Panc1 (cell line): ENCODE measurements around the gene CYP11A1. TPM values are rescaled to one million over a fixed set of nuclear protein-coding genes. Genes with fewer than 3 reads are reported as not detected.

Experiments used
- ATAC-seq: fragments of 200-7000 bp; cut with Tn5 transposase; 2 replicates; pipeline ENCODE4 v1.9.1; 2020; ENCODE audit warnings: mild to moderate bottlenecking, moderate library complexity
- BruUV-seq: library from RNA; stranded (reverse); fragments of 400-500 nt; replicated peaks from 2 replicates; lab custom pipeline; 2021; lab: Mats Ljungman, UMichigan
- CTCF ChIA-PET: fragments of 300-600 bp; sonication (Branson Sonifier 250); formaldehyde crosslinking; loops from one replicate; lab custom pipeline; 2022; ENCODE audit warnings: antibody characterized with exemption; lab: Charles Lee
- POLR2A ChIA-PET: fragments of 300-600 bp; sonication (Branson Sonifier 250); formaldehyde crosslinking; loops from one replicate; lab custom pipeline; 2022; ENCODE audit warnings: antibody characterized with exemption; lab: Charles Lee
- DNase-seq: peaks from one replicate; pipeline ENCODE4 v3.0.0-alpha.2; 2010; ENCODE audit warnings: low read depth, low spot score
- H3K27ac ChIP-seq: 2 replicates; pipeline ENCODE4 v1.5.1; 2011; ENCODE audit warnings: mild to moderate bottlenecking, low read length, inconsistent platforms
- H3K27me3 ChIP-seq: fragments of 200-500 bp; sonication (Bioruptor generic); 2 replicates; pipeline ENCODE4 v1.6.0; 2014; ENCODE audit warnings: low read length, inconsistent platforms; ENCODE audit not compliant: control insufficient read depth, insufficient read depth
- H3K36me3 ChIP-seq: fragments of 200-500 bp; sonication (Bioruptor generic); 2 replicates; pipeline ENCODE4 v1.5.1; 2014; ENCODE audit warnings: inconsistent platforms, mild to moderate bottlenecking, low read length, moderate library complexity; ENCODE audit not compliant: control insufficient read depth, insufficient read depth
- H3K4me1 ChIP-seq: 2 replicates; pipeline ENCODE4 v1.5.1; 2011; ENCODE audit warnings: inconsistent platforms, mild to moderate bottlenecking, low read length, moderate library complexity; ENCODE audit not compliant: control insufficient read depth, insufficient read depth
- H3K4me3 ChIP-seq, 2 experiments: 2 replicates each; pipeline ENCODE4 v1.5.1; 2011 to 2012; ENCODE audit warnings: low read depth in 2 of 2, low read length in 2 of 2, mild to moderate bottlenecking in 2 of 2, inconsistent platforms in 1 of 2, moderate library complexity in 1 of 2
- H3K9me3 ChIP-seq: fragments of 200-500 bp; sonication (Bioruptor generic); 2 replicates; pipeline ENCODE4 v1.5.1; 2014; ENCODE audit warnings: low read depth, mild to moderate bottlenecking, inconsistent platforms, low read length, moderate library complexity; ENCODE audit not compliant: control insufficient read depth, insufficient read depth
- POLR2AphosphoS5 ChIP-seq: IDR thresholded peaks from 2 replicates; pipeline ENCODE4 v1.6.1; 2012; ENCODE audit warnings: mild to moderate bottlenecking, low read depth, low read length, moderate library complexity
- SIN3A ChIP-seq: IDR thresholded peaks from 2 replicates; pipeline ENCODE4 v1.6.1; 2012; ENCODE audit warnings: low read depth, mild to moderate bottlenecking, low read length, moderate library complexity, borderline replicate concordance; ENCODE audit not compliant: insufficient read depth
- TCF7L2 ChIP-seq: IDR thresholded peaks from 2 replicates; pipeline ENCODE4 v1.6.1; 2011; ENCODE audit warnings: mild to moderate bottlenecking, low read depth, low read length, inconsistent platforms
- in situ Hi-C: cut with HindIII; loops from 2 replicates; pipeline ENCODE4 v1.10.0; 2016; ENCODE audit warnings: low sequenced_read_pairs, low pct_unique_long_range_greater_than_20kb
- intact Hi-C: fragments of 100-400 bp; cut with micrococcal nuclease; formaldehyde crosslinking; loops from one replicate; pipeline ENCODE4 v1.10.0; 2022; ENCODE audit not compliant: unreplicated experiment
- total RNA-seq: library from RNA; stranded (reverse); gene quantifications from one replicate; pipeline ENCODE4 v1.2.1, GENCODE V29; 2021; ENCODE audit not compliant: unreplicated experiment
- TF ChIP-seq, protein P1 (sequence below), 2 experiments: IDR thresholded peaks; 2 replicates each; pipeline ENCODE4 v1.6.1; 2011 to 2012; ENCODE audit warnings: low read depth in 2 of 2, control low read depth in 1 of 2, low read length in 1 of 2, mild to moderate bottlenecking in 1 of 2, moderate library complexity in 1 of 2; ENCODE audit not compliant: insufficient read depth in 1 of 2
- TF ChIP-seq, protein P2 (sequence below): fragments of 450-650 bp; IDR thresholded peaks from 2 replicates; pipeline ENCODE4 v1.5.1; 2017; ENCODE audit warnings: mild to moderate bottlenecking

CYP11A1 gene
- total RNA-seq, 1 experiment from 2014 or later: 0.57 TPM

- H3K4me3 ChIP-seq: no peak overlapping the region
- ChIA-PET CTCF (no interaction called here), POLR2A (no interaction called here)
- no peak for TF ChIP-seq SIN3A
- TF ChIP-seq, protein P1, sequence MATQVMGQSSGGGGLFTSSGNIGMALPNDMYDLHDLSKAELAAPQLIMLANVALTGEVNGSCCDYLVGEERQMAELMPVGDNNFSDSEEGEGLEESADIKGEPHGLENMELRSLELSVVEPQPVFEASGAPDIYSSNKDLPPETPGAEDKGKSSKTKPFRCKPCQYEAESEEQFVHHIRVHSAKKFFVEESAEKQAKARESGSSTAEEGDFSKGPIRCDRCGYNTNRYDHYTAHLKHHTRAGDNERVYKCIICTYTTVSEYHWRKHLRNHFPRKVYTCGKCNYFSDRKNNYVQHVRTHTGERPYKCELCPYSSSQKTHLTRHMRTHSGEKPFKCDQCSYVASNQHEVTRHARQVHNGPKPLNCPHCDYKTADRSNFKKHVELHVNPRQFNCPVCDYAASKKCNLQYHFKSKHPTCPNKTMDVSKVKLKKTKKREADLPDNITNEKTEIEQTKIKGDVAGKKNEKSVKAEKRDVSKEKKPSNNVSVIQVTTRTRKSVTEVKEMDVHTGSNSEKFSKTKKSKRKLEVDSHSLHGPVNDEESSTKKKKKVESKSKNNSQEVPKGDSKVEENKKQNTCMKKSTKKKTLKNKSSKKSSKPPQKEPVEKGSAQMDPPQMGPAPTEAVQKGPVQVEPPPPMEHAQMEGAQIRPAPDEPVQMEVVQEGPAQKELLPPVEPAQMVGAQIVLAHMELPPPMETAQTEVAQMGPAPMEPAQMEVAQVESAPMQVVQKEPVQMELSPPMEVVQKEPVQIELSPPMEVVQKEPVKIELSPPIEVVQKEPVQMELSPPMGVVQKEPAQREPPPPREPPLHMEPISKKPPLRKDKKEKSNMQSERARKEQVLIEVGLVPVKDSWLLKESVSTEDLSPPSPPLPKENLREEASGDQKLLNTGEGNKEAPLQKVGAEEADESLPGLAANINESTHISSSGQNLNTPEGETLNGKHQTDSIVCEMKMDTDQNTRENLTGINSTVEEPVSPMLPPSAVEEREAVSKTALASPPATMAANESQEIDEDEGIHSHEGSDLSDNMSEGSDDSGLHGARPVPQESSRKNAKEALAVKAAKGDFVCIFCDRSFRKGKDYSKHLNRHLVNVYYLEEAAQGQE (IDR thresholded peaks at IDR 0.05; ENCODE audit: insufficient read depth in 1 of 2, low read depth in 2 of 2, low read length in 1 of 2): no peak
- intact Hi-C loops: no loop called here
- H3K27me3 ChIP-seq: no peaks in the 10 kb centered on the region
- no peak overlapping the region for H3K27ac ChIP-seq
- no peaks in the 10 kb centered on the region for H3K36me3 ChIP-seq
- H3K9me3 ChIP-seq: no peaks in the 10 kb centered on the region
- no TSS peak for BruUV-seq
- ATAC-seq (no peak), DNase-seq (no peak)
- in situ Hi-C loops: no loop called here
- no peaks in the 10 kb centered on the region for H3K4me1 ChIP-seq
Measured at GRCh38 chr15:74343797-74344127, 23.7 kb downstream of the CYP11A1 start.

DNA sequence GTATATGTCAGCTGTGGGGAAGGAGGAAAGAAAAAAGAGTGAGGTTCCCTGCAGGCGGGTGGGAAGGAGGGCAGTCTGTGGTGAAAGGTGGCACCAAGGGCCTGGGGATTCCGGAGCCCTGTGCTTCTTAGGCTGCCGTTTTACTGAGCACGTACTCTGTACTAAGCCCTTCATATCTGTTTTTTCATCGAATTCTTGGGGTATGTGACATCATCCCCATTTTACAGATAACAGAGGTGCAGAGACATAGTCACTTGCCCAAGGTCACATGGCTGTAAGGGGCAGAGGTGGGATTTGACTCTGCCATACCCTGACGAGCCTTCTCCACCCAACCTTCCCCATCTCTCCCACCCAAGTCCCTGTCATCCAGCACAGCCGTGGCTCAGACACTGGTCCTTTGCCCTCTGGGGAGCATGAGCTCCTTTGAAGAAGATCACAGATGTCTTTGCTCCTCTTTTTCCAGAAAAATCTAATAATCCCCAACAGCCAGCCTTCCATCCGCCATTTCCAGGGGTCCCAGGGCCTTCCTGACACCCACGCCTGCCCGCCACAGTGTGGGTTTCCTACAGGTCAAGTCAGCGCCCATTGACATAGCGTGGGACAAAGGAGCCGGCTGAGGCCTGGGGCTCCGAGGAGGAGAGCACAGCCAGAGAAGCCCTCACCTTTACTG, 24.2 kb downstream of the CYP11A1 start:
- in situ Hi-C loops: no loop called here
- DNase-seq (no peak), ATAC-seq (no peak)
- H3K4me3 ChIP-seq: no peak overlapping the region
- intact Hi-C loops: no loop called here
- no peaks in the 10 kb centered on the region for H3K9me3 ChIP-seq
- POLR2A ChIA-PET: interaction anchor here (0.6 kb wide), 1 partner anchor 34 kb away, joined by 8 read pairs; no protein-coding TSS in a partner anchor
- BruUV-seq: no TSS peak
- H3K27ac ChIP-seq: no peak overlapping the region
- H3K36me3 ChIP-seq: no peaks in the 10 kb centered on the region
- H3K27me3 ChIP-seq: no peaks in the 10 kb centered on the region
- H3K4me1 ChIP-seq: no peaks in the 10 kb centered on the region
- no peak for TF ChIP-seq POLR2AphosphoS5
- TF ChIP-seq, protein P2, sequence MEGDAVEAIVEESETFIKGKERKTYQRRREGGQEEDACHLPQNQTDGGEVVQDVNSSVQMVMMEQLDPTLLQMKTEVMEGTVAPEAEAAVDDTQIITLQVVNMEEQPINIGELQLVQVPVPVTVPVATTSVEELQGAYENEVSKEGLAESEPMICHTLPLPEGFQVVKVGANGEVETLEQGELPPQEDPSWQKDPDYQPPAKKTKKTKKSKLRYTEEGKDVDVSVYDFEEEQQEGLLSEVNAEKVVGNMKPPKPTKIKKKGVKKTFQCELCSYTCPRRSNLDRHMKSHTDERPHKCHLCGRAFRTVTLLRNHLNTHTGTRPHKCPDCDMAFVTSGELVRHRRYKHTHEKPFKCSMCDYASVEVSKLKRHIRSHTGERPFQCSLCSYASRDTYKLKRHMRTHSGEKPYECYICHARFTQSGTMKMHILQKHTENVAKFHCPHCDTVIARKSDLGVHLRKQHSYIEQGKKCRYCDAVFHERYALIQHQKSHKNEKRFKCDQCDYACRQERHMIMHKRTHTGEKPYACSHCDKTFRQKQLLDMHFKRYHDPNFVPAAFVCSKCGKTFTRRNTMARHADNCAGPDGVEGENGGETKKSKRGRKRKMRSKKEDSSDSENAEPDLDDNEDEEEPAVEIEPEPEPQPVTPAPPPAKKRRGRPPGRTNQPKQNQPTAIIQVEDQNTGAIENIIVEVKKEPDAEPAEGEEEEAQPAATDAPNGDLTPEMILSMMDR: no peak
- TF ChIP-seq TCF7L2: no peak
- TF ChIP-seq, protein P1 (IDR thresholded peaks at IDR 0.05; ENCODE audit: insufficient read depth in 1 of 2, low read depth in 2 of 2, low read length in 1 of 2): no peak
- CTCF ChIA-PET: no interaction called here
